ENCODE measurements around the gene ABCF3.

The ABCF3 gene

GRCh38 chr3:184188080-184188479 lies 2.1 kb downstream of the ABCF3 start:
- DNase-seq: no peak

- DNase-seq: no peak
Measured at GRCh38 chr3:184189421-184189820, 3.4 kb downstream of the ABCF3 start.

GRCh38 chr3:184192889-184193288 lies 6.9 kb downstream of the ABCF3 start:
- no peak for DNase-seq

GRCh38 chr3:184193991-184194539 lies 8.1 kb downstream of the ABCF3 start:
- no peak for DNase-seq

GRCh38 chr3:184196536-184196935 lies 10.5 kb downstream of the ABCF3 start:
- DNase-seq: no peak

GRCh38 chr3:184198509-184198908 lies 12.5 kb downstream of the ABCF3 start:
- no peak for DNase-seq

GRCh38 chr3:184200825-184201224 lies 14.8 kb downstream of the ABCF3 start:
- DNase-seq: no peak

- DNase-seq: no peak
Measured at GRCh38 chr3:184203526-184203925, 17.5 kb downstream of the ABCF3 start.

- no peak for DNase-seq
Measured at GRCh38 chr3:184209146-184209923, 23.3 kb downstream of the ABCF3 start.

GRCh38 chr3:184211297-184211696 lies 25.3 kb downstream of the ABCF3 start:
- no peak for DNase-seq

GRCh38 chr3:184211718-184212117 lies 25.7 kb downstream of the ABCF3 start:
- DNase-seq: no peak

- DNase-seq: no peak
Measured at GRCh38 chr3:184218814-184219213, 32.8 kb downstream of the ABCF3 start.

- no peak for DNase-seq
Measured at GRCh38 chr3:184222521-184222920, 36.5 kb downstream of the ABCF3 start.

GRCh38 chr3:184223946-184224345 lies 37.9 kb downstream of the ABCF3 start:
- DNase-seq: no peak

- DNase-seq: peak; percentile 57
Measured at GRCh38 chr3:184227481-184227935, 41.5 kb downstream of the ABCF3 start.

GRCh38 chr3:184228376-184229137 lies 42.6 kb downstream of the ABCF3 start:
- no peak for DNase-seq

GRCh38 chr3:184229394-184230080 lies 43.5 kb downstream of the ABCF3 start, which contains the start of gene VWA5B2:
Gene VWA5B2, plus strand, starts transcription at chr3:184229585. Its CDS starts 944 bp downstream, at chr3:184230529.
- peak; percentile 79 for DNase-seq

GRCh38 chr3:184230081-184230602 lies 44.1 kb downstream of the ABCF3 start:
- no peak for DNase-seq

GRCh38 chr3:184230603-184231528 lies 44.9 kb downstream of the ABCF3 start:
- no peak for DNase-seq

- no peak for DNase-seq
Measured at GRCh38 chr3:184231671-184232070, 45.7 kb downstream of the ABCF3 start.

- no peak for DNase-seq
Measured at GRCh38 chr3:184233127-184233843, 47.3 kb downstream of the ABCF3 start.
